Mucosa of rectum (tissue), 2 donors: ENCODE measurements around the gene TGFB1I1.

Experiments
- H3K27ac ChIP-seq, 2 donors: one replicate each; pipeline ENCODE4 v1.7.0; 2013; ENCODE audit warnings: inconsistent platforms in 2 of 2, low read depth in 2 of 2, low read length in 2 of 2
- H3K27me3 ChIP-seq, 2 donors: one replicate each; pipeline ENCODE4 v1.7.0; 2013; ENCODE audit warnings: low read length in 2 of 2; ENCODE audit not compliant: control insufficient read depth in 2 of 2, insufficient read depth in 2 of 2
- H3K36me3 ChIP-seq, 2 donors: one replicate each; pipeline ENCODE4 v1.7.0; 2013; ENCODE audit warnings: low read length in 2 of 2; ENCODE audit not compliant: control insufficient read depth in 2 of 2, insufficient read depth in 2 of 2
- H3K4me1 ChIP-seq, 2 donors: one replicate each; pipeline ENCODE4 v1.7.0; 2013; ENCODE audit warnings: low read length in 2 of 2, mild to moderate bottlenecking in 1 of 2; ENCODE audit not compliant: control insufficient read depth in 2 of 2, insufficient read depth in 2 of 2
- H3K4me3 ChIP-seq, 2 donors: one replicate each; pipeline ENCODE4 v1.7.0; 2013; ENCODE audit warnings: low read length in 2 of 2
- H3K9ac ChIP-seq, 2 donors: one replicate each; pipeline ENCODE4 v1.7.0; 2013; ENCODE audit warnings: low read length in 2 of 2, low read depth in 1 of 2, mild to moderate bottlenecking in 1 of 2
- H3K9me3 ChIP-seq, 2 donors: one replicate each; pipeline ENCODE4 v1.7.0; 2013; ENCODE audit warnings: low read length in 2 of 2; ENCODE audit not compliant: control insufficient read depth in 2 of 2
- donor health status: healthy.
- donor health status: Normal muscosa, but diverticular disease.

The TGFB1I1 gene

GRCh38 chr16:31451681-31452351 lies 20.1 kb upstream of the TGFB1I1 start:
- peaks cover 16 to 19% of the 10 kb centered on the region in 2 donors for H3K4me1 ChIP-seq
- no peak overlapping the region for H3K9ac ChIP-seq
- peaks cover 0 to 2% of the 10 kb centered on the region in 2 donors for H3K36me3 ChIP-seq
- no peaks in the 10 kb centered on the region for H3K27me3 ChIP-seq
- no peak overlapping the region for H3K27ac ChIP-seq
- H3K4me3 ChIP-seq, result no peak overlapping the region
- H3K9me3 ChIP-seq, result no peaks in the 10 kb centered on the region

- peaks cover 24 to 27% of the 10 kb centered on the region in 2 donors for H3K4me1 ChIP-seq
- H3K9ac ChIP-seq, result no peak overlapping the region
- H3K9me3 ChIP-seq, result no peaks in the 10 kb centered on the region
- peaks cover 0 to 2% of the 10 kb centered on the region in 2 donors for H3K36me3 ChIP-seq
- no peak overlapping the region for H3K4me3 ChIP-seq
- H3K27me3 ChIP-seq, result no peaks in the 10 kb centered on the region
- H3K27ac ChIP-seq, result peak overlapping the region in 1 of 2 donors; percentile 7
Observed at GRCh38 chr16:31452631-31453106, 19.3 kb upstream of the TGFB1I1 start.

- Histone ChIP-seq H3K4me3 (peak overlapping the region in 1 of 2 donors; percentile 9), H3K9me3 (no peaks in the 10 kb centered on the region), H3K4me1 (peaks cover 29 to 34% of the 10 kb centered on the region in 2 donors), H3K9ac (no peak overlapping the region), H3K27me3 (no peaks in the 10 kb centered on the region), H3K36me3 (peaks cover 0 to 2% of the 10 kb centered on the region in 2 donors), H3K27ac (peak overlapping the region; percentile 19 to 56)
Observed at GRCh38 chr16:31453255-31454204, 18.4 kb upstream of the TGFB1I1 start.

GRCh38 chr16:31455601-31456314 lies 16.2 kb upstream of the TGFB1I1 start:
- Histone ChIP-seq H3K36me3 (peaks cover 0 to 2% of the 10 kb centered on the region in 2 donors), H3K27ac (no peak overlapping the region), H3K9ac (peak overlapping the region in 1 of 2 donors; percentile 12), H3K4me1 (peaks cover 37 to 40% of the 10 kb centered on the region in 2 donors), H3K9me3 (no peaks in the 10 kb centered on the region), H3K27me3 (no peaks in the 10 kb centered on the region), H3K4me3 (no peak overlapping the region)

GRCh38 chr16:31456988-31457360 lies 15.0 kb upstream of the TGFB1I1 start:
- Histone ChIP-seq H3K9ac (no peak overlapping the region), H3K27ac (no peak overlapping the region), H3K4me3 (peak overlapping the region in 1 of 2 donors; percentile 1)

GRCh38 chr16:31458073-31458843 lies 13.7 kb upstream of the TGFB1I1 start:
- Histone ChIP-seq H3K27me3 (no peaks in the 10 kb centered on the region), H3K36me3 (peaks cover 8 to 13% of the 10 kb centered on the region in 2 donors), H3K4me1 (peaks cover 34 to 37% of the 10 kb centered on the region in 2 donors), H3K9me3 (no peaks in the 10 kb centered on the region), H3K27ac (peak overlapping the region; percentile 99), H3K9ac (peak overlapping the region; percentile 94 to 96), H3K4me3 (peak overlapping the region; percentile 91)

More at GRCh38 chr16:31456988-31457360, 15.0 kb upstream of the TGFB1I1 start:
- Histone ChIP-seq H3K4me1 (peaks cover 35 to 38% of the 10 kb centered on the region in 2 donors), H3K27me3 (no peaks in the 10 kb centered on the region), H3K36me3 (peaks cover 2 to 3% of the 10 kb centered on the region in 2 donors), H3K9me3 (no peaks in the 10 kb centered on the region)

GRCh38 chr16:31458844-31459686 lies 12.9 kb upstream of the TGFB1I1 start, which contains the start of gene ARMC5:
Gene ARMC5, plus strand, starts transcription at chr16:31459501. Its CDS starts 24 bp downstream, at chr16:31459525.
- Histone ChIP-seq H3K27ac (peak within 1 kb of the TSS; percentile 99), H3K4me3 (peak within 1 kb of the TSS; percentile 91), H3K36me3 (peaks cover 8 to 15% of the 10 kb centered on the region in 2 donors), H3K27me3 (no peaks in the 10 kb centered on the region), H3K4me1 (peaks cover 30% of the 10 kb centered on the region in 2 donors), H3K9ac (peak within 1 kb of the TSS; percentile 94 to 96), H3K9me3 (no peaks in the 10 kb centered on the region)

- H3K27ac ChIP-seq, result peak overlapping the region; percentile 99
- H3K4me3 ChIP-seq, result peak overlapping the region; percentile 91
- peak overlapping the region; percentile 94 to 96 for H3K9ac ChIP-seq
- H3K9me3 ChIP-seq, result no peaks in the 10 kb centered on the region
- no peaks in the 10 kb centered on the region for H3K27me3 ChIP-seq
- peaks cover 8 to 20% of the 10 kb centered on the region in 2 donors for H3K36me3 ChIP-seq
- H3K4me1 ChIP-seq, result peaks cover 26 to 30% of the 10 kb centered on the region in 2 donors
Observed at GRCh38 chr16:31459687-31460581, 12.0 kb upstream of the TGFB1I1 start.
